Esophagus mucosa (tissue), 1 donor: ENCODE results near the gene ILDR2. TPM values are rescaled to one million over a fixed set of nuclear protein-coding genes. Genes with fewer than 3 reads are reported as not detected.
A peak's percentile ranks its signal among the peaks of the same experiment; 100 is the strongest.

Source experiments
- ATAC-seq: fragments of 200-7000 bp; cut with Tn5 transposase; one replicate; pipeline ENCODE4 v1.9.1; 2020
- total RNA-seq: library from RNA; stranded (reverse); gene quantifications from one replicate; pipeline ENCODE4 v1.2.4, GENCODE V29; 2023
- donor health status: DM: yes; HTN: yes; CAD: no.

Gene ILDR2
- total RNA-seq, 1 donor from 2014 or later: 0.08 TPM

GRCh38 chr1:166924823-166925541 is 50.4 kb downstream of the ILDR2 start:
- ATAC-seq: no peak

GRCh38 chr1:166920561-166921475 is 54.5 kb downstream of the ILDR2 start:
- peak; percentile 33 for ATAC-seq

GRCh38 chr1:166918956-166919316 is 56.4 kb downstream of the ILDR2 start:
- no peak for ATAC-seq

- no peak for ATAC-seq
Observed at GRCh38 chr1:166918088-166918955, 57.0 kb downstream of the ILDR2 start.

GRCh38 chr1:166915941-166916340 is 59.4 kb downstream of the ILDR2 start:
- ATAC-seq: no peak

GRCh38 chr1:166915042-166915441 is 60.3 kb downstream of the ILDR2 start:
- ATAC-seq: no peak

- ATAC-seq: no peak
Observed at GRCh38 chr1:166914111-166914510, 61.2 kb downstream of the ILDR2 start.

GRCh38 chr1:166911624-166912023 is 63.7 kb downstream of the ILDR2 start:
- no peak for ATAC-seq

- peak; percentile 96 for ATAC-seq
Observed at GRCh38 chr1:166910396-166910994, 64.8 kb downstream of the ILDR2 start.

- no peak for ATAC-seq
Observed at GRCh38 chr1:166908942-166909341, 66.4 kb downstream of the ILDR2 start.

GRCh38 chr1:166907763-166908162 is 67.6 kb downstream of the ILDR2 start:
- ATAC-seq: no peak

- no peak for ATAC-seq
Observed at GRCh38 chr1:166907051-166907450, 68.3 kb downstream of the ILDR2 start.

- ATAC-seq: no peak
Observed at GRCh38 chr1:166906647-166907046, 68.7 kb downstream of the ILDR2 start.

GRCh38 chr1:166905900-166906299 is 69.4 kb downstream of the ILDR2 start:
- peak; percentile 60 for ATAC-seq

- no peak for ATAC-seq
Observed at GRCh38 chr1:166905136-166905535, 70.2 kb downstream of the ILDR2 start.

- ATAC-seq: peak; percentile 69
Observed at GRCh38 chr1:166903232-166903631, 72.1 kb downstream of the ILDR2 start.

- peak; percentile 98 for ATAC-seq
Observed at GRCh38 chr1:166902279-166902678, 73.1 kb downstream of the ILDR2 start.

GRCh38 chr1:166900987-166901386 is 74.4 kb downstream of the ILDR2 start:
- ATAC-seq: no peak

- ATAC-seq: no peak
Observed at GRCh38 chr1:166899769-166900168, 75.6 kb downstream of the ILDR2 start.

- no peak for ATAC-seq
Observed at GRCh38 chr1:166895766-166896165, 79.6 kb downstream of the ILDR2 start.

GRCh38 chr1:166889776-166890175 is 85.6 kb downstream of the ILDR2 start:
- ATAC-seq: no peak

GRCh38 chr1:166888373-166889111 is 86.8 kb downstream of the ILDR2 start:
- ATAC-seq: no peak
